ENCODE measurements around the gene SLC25A48. TPM values are rescaled to one million over a fixed set of nuclear protein-coding genes. Genes with fewer than 3 reads are reported as not detected.

SLC25A48 gene
- total RNA-seq, 1 experiment from 2014 or later = not detected

GRCh38 chr5:135822286-135822685 is 12.2 kb upstream of the SLC25A48 start:
- intact Hi-C loops (cut with micrococcal nuclease; ENCODE audit: unreplicated experiment) = no loop called here
- ATAC-seq = no peak
- Histone ChIP-seq H3K4me3 (ENCODE audit: low read depth in 2 of 2, low read length in 2 of 2) (no peak overlapping the region), H3K27ac (ENCODE audit: low read length) (no peak overlapping the region), H3K36me3 (ENCODE audit: control insufficient read depth, insufficient read depth, low read length) (no peaks in the 10 kb centered on the region), H3K27me3 (ENCODE audit: control insufficient read depth, insufficient read depth, low read length) (peaks cover 5% of the 10 kb centered on the region; the same call in 1 of the 2 replicates), H3K9me3 (ENCODE audit: control insufficient read depth, insufficient read depth, low read depth, low read length) (no peaks in the 10 kb centered on the region), H3K4me1 (ENCODE audit: control insufficient read depth, insufficient read depth, low read length) (no peaks in the 10 kb centered on the region)
- ChIA-PET CTCF (no interaction called here), POLR2A (no interaction called here)
- BruUV-seq (replicated peaks) = no TSS peak
- TF ChIP-seq TCF7L2 (IDR thresholded peaks at IDR 0.05; ENCODE audit: low read depth, low read length) (no peak), SIN3A (IDR thresholded peaks at IDR 0.05; ENCODE audit: borderline replicate concordance, insufficient read depth, low read depth, low read length) (no peak), CTCF (IDR thresholded peaks at IDR 0.05) (no peak), REST (IDR thresholded peaks at IDR 0.05; ENCODE audit: insufficient read depth in 1 of 2, low read depth in 2 of 2, low read length in 1 of 2) (no peak), POLR2AphosphoS5 (IDR thresholded peaks at IDR 0.05; ENCODE audit: low read depth, low read length) (no peak)
- DNase-seq (ENCODE audit: low read depth, low spot score) = no peak
- in situ Hi-C loops (cut with HindIII; ENCODE audit: low pct_unique_long_range_greater_than_20kb, low sequenced_read_pairs) = no loop called here

GRCh38 chr5:135822959-135823358 is 11.5 kb upstream of the SLC25A48 start:
- no TSS peak for BruUV-seq (replicated peaks)
- no peak overlapping the region for H3K27ac ChIP-seq (ENCODE audit: low read length)
- POLR2A ChIA-PET = no interaction called here
- peaks cover 3% of the 10 kb centered on the region; the same call in 1 of the 2 replicates for H3K27me3 ChIP-seq (ENCODE audit: control insufficient read depth, insufficient read depth, low read length)
- ATAC-seq (no peak), DNase-seq (ENCODE audit: low read depth, low spot score) (no peak)
- H3K36me3 ChIP-seq (ENCODE audit: control insufficient read depth, insufficient read depth, low read length) = no peaks in the 10 kb centered on the region
- no peak overlapping the region for H3K4me3 ChIP-seq (ENCODE audit: low read depth in 2 of 2, low read length in 2 of 2)
- intact Hi-C loops (cut with micrococcal nuclease; ENCODE audit: unreplicated experiment) = no loop called here
- TF ChIP-seq POLR2AphosphoS5 (IDR thresholded peaks at IDR 0.05; ENCODE audit: low read depth, low read length) (no peak), SIN3A (IDR thresholded peaks at IDR 0.05; ENCODE audit: borderline replicate concordance, insufficient read depth, low read depth, low read length) (no peak), REST (IDR thresholded peaks at IDR 0.05; ENCODE audit: insufficient read depth in 1 of 2, low read depth in 2 of 2, low read length in 1 of 2) (no peak), TCF7L2 (IDR thresholded peaks at IDR 0.05; ENCODE audit: low read depth, low read length) (no peak), CTCF (IDR thresholded peaks at IDR 0.05) (no peak)
- CTCF ChIA-PET = no interaction called here
- H3K9me3 ChIP-seq (ENCODE audit: control insufficient read depth, insufficient read depth, low read depth, low read length) = no peaks in the 10 kb centered on the region
- in situ Hi-C loops (cut with HindIII; ENCODE audit: low pct_unique_long_range_greater_than_20kb, low sequenced_read_pairs) = no loop called here
- no peaks in the 10 kb centered on the region for H3K4me1 ChIP-seq (ENCODE audit: control insufficient read depth, insufficient read depth, low read length)
